K562 (cell line): Measurements from ENCODE around the gene CCDC32. TPM values are rescaled to one million over a fixed set of nuclear protein-coding genes. Genes with fewer than 3 reads are reported as not detected.

Experiments
- CBFB ChIP-seq: sonication (generic); formaldehyde crosslinking; IDR thresholded peaks from 2 replicates; pipeline ENCODE4 v1.4.0; 2020; ENCODE audit warnings: mild to moderate bottlenecking, missing genetic modification reagents
- CC2D1A ChIP-seq: fragments of 450-650 bp; IDR thresholded peaks from 2 replicates; pipeline ENCODE4 v1.6.1; 2017; ENCODE audit warnings: mild to moderate bottlenecking
- E2F6 ChIP-seq, 2 experiments: IDR thresholded peaks; 2 replicates each; pipeline ENCODE4 v1.6.1; 2011; ENCODE audit warnings: borderline replicate concordance in 1 of 2, control low read depth in 1 of 2, low read depth in 1 of 2, low read length in 1 of 2, mild to moderate bottlenecking in 1 of 2, mixed read lengths in 1 of 2, moderate library complexity in 1 of 2; ENCODE audit not compliant: insufficient read depth in 1 of 2, insufficient read length in 1 of 2, poor library complexity in 1 of 2, severe bottlenecking in 1 of 2; ENCODE audit errors: extremely low read depth in 1 of 2
- FOXJ2 ChIP-seq: fragments of 200-800 bp; sonication (Bioruptor generic); IDR thresholded peaks from 2 replicates; pipeline ENCODE4 v1.6.1; 2016; ENCODE audit warnings: missing genetic modification characterization, missing compliant biosample characterization
- JUND ChIP-seq, 2 experiments: IDR thresholded peaks; 2 replicates in 1 of 2; 3 replicates in 1 of 2; pipeline ENCODE4 v1.6.1; 2011; ENCODE audit warnings: borderline replicate concordance in 2 of 2, low read depth in 2 of 2, low read length in 2 of 2, improper control_type of control experiment in 1 of 2, missing biosample characterization in 1 of 2, missing genetic modification characterization in 1 of 2, missing genetic modification reagents in 1 of 2
- MAFF ChIP-seq: IDR thresholded peaks from 2 replicates; pipeline ENCODE4 v1.6.1; 2012; ENCODE audit warnings: low read length, improper control_type of control experiment
- MAFK ChIP-seq: IDR thresholded peaks from 2 replicates; pipeline ENCODE4 v1.6.1; 2011; ENCODE audit warnings: low read length, improper control_type of control experiment
- MCM7 ChIP-seq, 2 experiments: fragments of 450-650 bp; IDR thresholded peaks; 2 replicates each; pipeline ENCODE4 v1.6.1; 2016 to 2018
- NCOA2 ChIP-seq, 2 experiments: fragments of 450-650 bp; IDR thresholded peaks; 2 replicates each; pipeline ENCODE4 v1.6.1; 2018; ENCODE audit warnings: mild to moderate bottlenecking in 2 of 2, moderate library complexity in 1 of 2; ENCODE audit not compliant: partially characterized antibody in 2 of 2
- NRF1 ChIP-seq, 2 experiments: fragments of 450-650 bp; IDR thresholded peaks in 1 of 2; conservative IDR thresholded peaks in 1 of 2; 2 replicates each; pipeline ENCODE4 v1.6.1; 2014; ENCODE audit warnings: mild to moderate bottlenecking in 2 of 2
- PHB2 ChIP-seq: fragments of 450-650 bp; IDR thresholded peaks from 2 replicates; pipeline ENCODE4 v1.6.1; 2017; ENCODE audit warnings: low read depth
- RAD21 ChIP-seq, 2 experiments: fragments of 250-450 bp in 1 of 2; fragments of 450-650 bp in 1 of 2; sonication (Bioruptor Pico) in 1 of 2; formaldehyde crosslinking in 1 of 2; IDR thresholded peaks in 1 of 2; conservative IDR thresholded peaks in 1 of 2; 2 replicates each; pipeline versions ENCODE4 v1.4.0 to v1.8.0; 2020 to 2022; ENCODE audit warnings: mild to moderate bottlenecking in 2 of 2, moderate library complexity in 1 of 2
- SMAD3 ChIP-seq: fragments of 450-650 bp; formaldehyde crosslinking; conservative IDR thresholded peaks from 2 replicates; pipeline ENCODE4 v1.4.0; 2020; ENCODE audit warnings: mild to moderate bottlenecking
- SOX6 ChIP-seq: fragments of 450-650 bp; IDR thresholded peaks from 2 replicates; pipeline ENCODE4 v1.6.1; 2014; ENCODE audit warnings: mild to moderate bottlenecking
- SRSF7 ChIP-seq: fragments of 200-400 bp; formaldehyde crosslinking; optimal IDR thresholded peaks from 2 replicates; pipeline ENCODE3; 2017; ENCODE audit warnings: mild to moderate bottlenecking, low read depth, low read length
- ZFP91 ChIP-seq: sonication (generic); formaldehyde crosslinking; IDR thresholded peaks from 2 replicates; pipeline ENCODE4 v1.8.0; 2022; ENCODE audit warnings: mild to moderate bottlenecking, missing genetic modification reagents
- ZNF518B ChIP-seq: fragments of 250-450 bp; sonication (Bioruptor Pico); IDR thresholded peaks from 2 replicates; pipeline ENCODE4 v1.5.0; 2021; ENCODE audit warnings: mild to moderate bottlenecking, moderate library complexity
- ZSCAN32 ChIP-seq: fragments of 450-650 bp; formaldehyde crosslinking; IDR thresholded peaks from 2 replicates; pipeline ENCODE4 v1.4.0; 2020; ENCODE audit warnings: mild to moderate bottlenecking, moderate library complexity
- polyA plus RNA-seq, 8 experiments: library from polyadenylated mRNA; depleted of rRNA in 4 of 8; stranded (reverse) in 5 of 8; unstranded in 3 of 8; fragments of >200 nt; fragmentation: Nextera tagmentation in 2 of 8; fragmentation: Illumina TruSeq in 1 of 8; extraction: Ambion mirVana in 2 of 8; extraction: Trizol in 1 of 8; gene quantifications; 2 replicates each; pipeline versions ENCODE4 v1.2.1 to v1.2.3, GENCODE V29; 2011 to 2014; ENCODE audit warnings: inconsistent platforms in 1 of 8, missing spikeins in 1 of 8
- total RNA-seq, 7 experiments: library from RNA; depleted of rRNA in 6 of 7; stranded (reverse); fragments of >200 nt in 6 of 7; fragmentation: Illumina TruSeq in 2 of 7; extraction: Trizol in 2 of 7; gene quantifications; 2 replicates each; pipeline versions ENCODE4 v1.2.1 to v1.2.3, GENCODE V29; 2011 to 2021; ENCODE audit warnings: low replicate concordance in 1 of 7
- TF ChIP-seq, protein P1 (sequence below): fragments of 450-650 bp; formaldehyde crosslinking; IDR thresholded peaks from 2 replicates; pipeline ENCODE4 v1.4.0; 2020; ENCODE audit warnings: mild to moderate bottlenecking, moderate library complexity

CCDC32 gene
- total and polyA plus RNA-seq, 9 of the 15 experiments (the other 6 are each of a cell fraction or from before 2014, with no cell fraction given): 22.2 to 94.8 (median 37.1) TPM

- TF ChIP-seq, protein P1, sequence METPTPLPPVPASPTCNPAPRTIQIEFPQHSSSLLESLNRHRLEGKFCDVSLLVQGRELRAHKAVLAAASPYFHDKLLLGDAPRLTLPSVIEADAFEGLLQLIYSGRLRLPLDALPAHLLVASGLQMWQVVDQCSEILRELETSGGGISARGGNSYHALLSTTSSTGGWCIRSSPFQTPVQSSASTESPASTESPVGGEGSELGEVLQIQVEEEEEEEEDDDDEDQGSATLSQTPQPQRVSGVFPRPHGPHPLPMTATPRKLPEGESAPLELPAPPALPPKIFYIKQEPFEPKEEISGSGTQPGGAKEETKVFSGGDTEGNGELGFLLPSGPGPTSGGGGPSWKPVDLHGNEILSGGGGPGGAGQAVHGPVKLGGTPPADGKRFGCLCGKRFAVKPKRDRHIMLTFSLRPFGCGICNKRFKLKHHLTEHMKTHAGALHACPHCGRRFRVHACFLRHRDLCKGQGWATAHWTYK (CRISPR knock-in tag): no peak
- no peak for TF ChIP-seq SRSF7
- TF ChIP-seq ZFP91: no peak
- no peak for TF ChIP-seq MAFK
- TF ChIP-seq SOX6: no peak
- no peak for TF ChIP-seq NCOA2 (IDR thresholded peaks at IDR 0.05; ENCODE audit: partially characterized antibody in 2 of 2)
- TF ChIP-seq CC2D1A: no peak
- TF ChIP-seq SMAD3 (CRISPR knock-in tag): no peak
- no peak for TF ChIP-seq ZSCAN32 (CRISPR knock-in tag)
- TF ChIP-seq RAD21 (CRISPR knock-in tag; conservative IDR thresholded peaks at IDR 0.05 in 1 of 2, IDR thresholded peaks at IDR 0.05 in 1 of 2): no peak
- TF ChIP-seq ZNF518B (CRISPR knock-in tag): no peak
- no peak for TF ChIP-seq MCM7 (IDR thresholded peaks at IDR 0.05)
- peak; percentile 54 to 71; a peak in 3 of 4 replicates for TF ChIP-seq NRF1 (conservative IDR thresholded peaks at IDR 0.05 in 1 of 2, IDR thresholded peaks at IDR 0.05 in 1 of 2)
- TF ChIP-seq JUND (IDR thresholded peaks at IDR 0.05; ENCODE audit: borderline replicate concordance, low read depth, low read length): no peak
- no peak for TF ChIP-seq JUND (tag; IDR thresholded peaks at IDR 0.05; ENCODE audit: borderline replicate concordance, low read depth, low read length)
- TF ChIP-seq FOXJ2 (tag): peak; percentile 47; the same call in 1 of the 2 replicates
- no peak for TF ChIP-seq MAFF
- TF ChIP-seq PHB2: no peak
- no peak for TF ChIP-seq CBFB
- TF ChIP-seq E2F6 (IDR thresholded peaks at IDR 0.05; ENCODE audit: borderline replicate concordance in 1 of 2, extremely low read depth in 1 of 2, insufficient read depth in 1 of 2, insufficient read length in 1 of 2, low read depth in 1 of 2, low read length in 1 of 2, poor library complexity in 1 of 2, severe bottlenecking in 1 of 2): peak; percentile 86 to 87
These were observed at the start of gene CCDC32 (continued) for GRCh38 chr15:40564591-40565332.
